Ishikawa (cell line): ENCODE data around the gene LGI4.

Experiments used
- CEBPB ChIP-seq: IDR thresholded peaks from 2 replicates; pipeline ENCODE4 v1.6.1; 2012
- CREB1 ChIP-seq: IDR thresholded peaks from 2 replicates; pipeline ENCODE4 v1.6.1; 2012; ENCODE audit warnings: low read depth
- EGR1 ChIP-seq: IDR thresholded peaks from 2 replicates; pipeline ENCODE4 v1.6.1; 2012
- EP300 ChIP-seq: IDR thresholded peaks from 2 replicates; pipeline ENCODE4 v1.6.1; 2012; ENCODE audit warnings: borderline replicate concordance
- FOXM1 ChIP-seq: IDR thresholded peaks from 2 replicates; pipeline ENCODE4 v1.6.1; 2012; ENCODE audit warnings: low read depth, borderline replicate concordance
- MAX ChIP-seq: IDR thresholded peaks from 2 replicates; pipeline ENCODE4 v1.6.1; 2012
- NFIC ChIP-seq: IDR thresholded peaks from 2 replicates; pipeline ENCODE4 v1.6.1; 2012
- RAD21 ChIP-seq: IDR thresholded peaks from 2 replicates; pipeline ENCODE4 v1.6.1; 2012; ENCODE audit warnings: low read depth
- REST ChIP-seq: IDR thresholded peaks from 2 replicates; pipeline ENCODE4 v1.6.1; 2012; ENCODE audit warnings: low read depth, mild to moderate bottlenecking
- TAF1 ChIP-seq: IDR thresholded peaks from 2 replicates; pipeline ENCODE4 v1.6.1; 2012; ENCODE audit warnings: low read depth, mild to moderate bottlenecking
- TCF12 ChIP-seq: IDR thresholded peaks from 2 replicates; pipeline ENCODE4 v1.6.1; 2012; ENCODE audit warnings: low read depth
- TEAD4 ChIP-seq: IDR thresholded peaks from 2 replicates; pipeline ENCODE4 v1.6.1; 2012
- USF1 ChIP-seq: IDR thresholded peaks from 2 replicates; pipeline ENCODE4 v1.6.1; 2012
- YY1 ChIP-seq: IDR thresholded peaks from 2 replicates; pipeline ENCODE4 v1.6.1; 2012; ENCODE audit warnings: low read depth
- ZBTB7A ChIP-seq: IDR thresholded peaks from 2 replicates; pipeline ENCODE4 v1.6.1; 2012; ENCODE audit warnings: low read depth

The LGI4 gene

GRCh38 chr19:35124098-35125060 lies 10.5 kb downstream of the LGI4 start:
- peak; percentile 91 for TF ChIP-seq MAX
- no peak for TF ChIP-seq ZBTB7A
- peak; percentile 15; the same call in 1 of the 2 replicates for TF ChIP-seq YY1
- no peak for TF ChIP-seq TEAD4
- TF ChIP-seq FOXM1 = no peak
- TF ChIP-seq EGR1 = no peak
- TF ChIP-seq CREB1 = no peak
- peak; percentile 75 for TF ChIP-seq USF1
- no peak for TF ChIP-seq TAF1
- no peak for TF ChIP-seq REST
- 0 out of 2 replicates have a peak, but pooled peaks have one; percentile 42 for TF ChIP-seq NFIC

GRCh38 chr19:35123573-35123972 lies 11.3 kb downstream of the LGI4 start:
- TF ChIP-seq TAF1 (no peak), TEAD4 (no peak), TCF12 (no peak), YY1 (no peak), FOXM1 (no peak), CEBPB (no peak), EP300 (no peak), CREB1 (no peak), REST (no peak), USF1 (no peak), NFIC (no peak), MAX (no peak), EGR1 (no peak), RAD21 (no peak)

- TF ChIP-seq FOXM1 (no peak), NFIC (no peak), CEBPB (0 out of 2 replicates have a peak, but pooled peaks have one; percentile 34)
Observed at GRCh38 chr19:35122687-35123551, 11.9 kb downstream of the LGI4 start.

- no peak for TF ChIP-seq TEAD4
- no peak for TF ChIP-seq REST
- no peak for TF ChIP-seq FOXM1
- no peak for TF ChIP-seq YY1
- no peak for TF ChIP-seq EGR1
- TF ChIP-seq TCF12 = no peak
- TF ChIP-seq RAD21 = no peak
- no peak for TF ChIP-seq NFIC
- no peak for TF ChIP-seq MAX
- TF ChIP-seq CREB1 = no peak
Observed at GRCh38 chr19:35120898-35121297, 14.0 kb downstream of the LGI4 start.
